ENCODE results near the gene CIZ1.

Gene CIZ1

GRCh38 chr9:128159784-128160602 lies 31.4 kb downstream of the CIZ1 start, which contains the start of gene BBLN:
Gene BBLN, plus strand, starts transcription at chr9:128160265. Its CDS starts 143 bp downstream, at chr9:128160408.
- peak; percentile 88 for DNase-seq

GRCh38 chr9:128159522-128159783 lies 31.9 kb downstream of the CIZ1 start:
- DNase-seq, result peak; percentile 50

- no peak for DNase-seq
Observed at GRCh38 chr9:128155736-128156500, 35.5 kb downstream of the CIZ1 start.

- no peak for DNase-seq
Observed at GRCh38 chr9:128153947-128154695, 37.3 kb downstream of the CIZ1 start.

GRCh38 chr9:128153060-128153946 lies 38.1 kb downstream of the CIZ1 start:
- no peak for DNase-seq

- DNase-seq, result no peak
Observed at GRCh38 chr9:128152133-128153059, 39.0 kb downstream of the CIZ1 start.

GRCh38 chr9:128151309-128152132 lies 39.9 kb downstream of the CIZ1 start:
- no peak for DNase-seq

GRCh38 chr9:128150594-128151308 lies 40.6 kb downstream of the CIZ1 start:
- peak; percentile 6 for DNase-seq

GRCh38 chr9:128149951-128150593 lies 41.3 kb downstream of the CIZ1 start:
- DNase-seq, result no peak

GRCh38 chr9:128149001-128149701 lies 42.2 kb downstream of the CIZ1 start, which contains the start of gene LCN2:
Gene LCN2, plus strand, starts transcription at chr9:128149453. Its CDS starts 73 bp downstream, at chr9:128149526.
- no peak for DNase-seq

GRCh38 chr9:128148509-128149000 lies 42.8 kb downstream of the CIZ1 start:
- no peak for DNase-seq

- no peak for DNase-seq
Observed at GRCh38 chr9:128146591-128147120, 44.7 kb downstream of the CIZ1 start.

GRCh38 chr9:128145951-128146351 lies 45.4 kb downstream of the CIZ1 start:
- DNase-seq, result no peak

GRCh38 chr9:128145536-128145935 lies 45.8 kb downstream of the CIZ1 start:
- DNase-seq, result no peak

- no peak for DNase-seq
Observed at GRCh38 chr9:128144239-128145181, 46.9 kb downstream of the CIZ1 start.

- DNase-seq, result peak; percentile 36
Observed at GRCh38 chr9:128143525-128144238, 47.7 kb downstream of the CIZ1 start.
